ENCODE data around the gene S100A11.

S100A11 gene

GRCh38 chr1:151990856-151991198 is 46.0 kb downstream of the S100A11 start:
- DNase-seq (ENCODE audit: low read depth in 1 of 2, low spot score in 1 of 2): no peak
- no peak overlapping the region for H3K4me3 ChIP-seq (replicated peaks; ENCODE audit: insufficient read depth, low read length)
- H3K27me3 ChIP-seq (ENCODE audit: insufficient read depth, poor library complexity, severe bottlenecking): peaks cover 3% of the 10 kb centered on the region
- TF ChIP-seq POLR2AphosphoS5 (IDR thresholded peaks at IDR 0.05; ENCODE audit: low read depth) (no peak), GABPA (IDR thresholded peaks at IDR 0.05; ENCODE audit: low read depth) (no peak), SPI1 (IDR thresholded peaks at IDR 0.05; ENCODE audit: borderline replicate concordance, low read depth) (no peak)
- TF ChIP-seq, protein P1, sequence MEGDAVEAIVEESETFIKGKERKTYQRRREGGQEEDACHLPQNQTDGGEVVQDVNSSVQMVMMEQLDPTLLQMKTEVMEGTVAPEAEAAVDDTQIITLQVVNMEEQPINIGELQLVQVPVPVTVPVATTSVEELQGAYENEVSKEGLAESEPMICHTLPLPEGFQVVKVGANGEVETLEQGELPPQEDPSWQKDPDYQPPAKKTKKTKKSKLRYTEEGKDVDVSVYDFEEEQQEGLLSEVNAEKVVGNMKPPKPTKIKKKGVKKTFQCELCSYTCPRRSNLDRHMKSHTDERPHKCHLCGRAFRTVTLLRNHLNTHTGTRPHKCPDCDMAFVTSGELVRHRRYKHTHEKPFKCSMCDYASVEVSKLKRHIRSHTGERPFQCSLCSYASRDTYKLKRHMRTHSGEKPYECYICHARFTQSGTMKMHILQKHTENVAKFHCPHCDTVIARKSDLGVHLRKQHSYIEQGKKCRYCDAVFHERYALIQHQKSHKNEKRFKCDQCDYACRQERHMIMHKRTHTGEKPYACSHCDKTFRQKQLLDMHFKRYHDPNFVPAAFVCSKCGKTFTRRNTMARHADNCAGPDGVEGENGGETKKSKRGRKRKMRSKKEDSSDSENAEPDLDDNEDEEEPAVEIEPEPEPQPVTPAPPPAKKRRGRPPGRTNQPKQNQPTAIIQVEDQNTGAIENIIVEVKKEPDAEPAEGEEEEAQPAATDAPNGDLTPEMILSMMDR (IDR thresholded peaks at IDR 0.05; ENCODE audit: insufficient read depth, low read length): no peak
- TF ChIP-seq, protein P2, sequence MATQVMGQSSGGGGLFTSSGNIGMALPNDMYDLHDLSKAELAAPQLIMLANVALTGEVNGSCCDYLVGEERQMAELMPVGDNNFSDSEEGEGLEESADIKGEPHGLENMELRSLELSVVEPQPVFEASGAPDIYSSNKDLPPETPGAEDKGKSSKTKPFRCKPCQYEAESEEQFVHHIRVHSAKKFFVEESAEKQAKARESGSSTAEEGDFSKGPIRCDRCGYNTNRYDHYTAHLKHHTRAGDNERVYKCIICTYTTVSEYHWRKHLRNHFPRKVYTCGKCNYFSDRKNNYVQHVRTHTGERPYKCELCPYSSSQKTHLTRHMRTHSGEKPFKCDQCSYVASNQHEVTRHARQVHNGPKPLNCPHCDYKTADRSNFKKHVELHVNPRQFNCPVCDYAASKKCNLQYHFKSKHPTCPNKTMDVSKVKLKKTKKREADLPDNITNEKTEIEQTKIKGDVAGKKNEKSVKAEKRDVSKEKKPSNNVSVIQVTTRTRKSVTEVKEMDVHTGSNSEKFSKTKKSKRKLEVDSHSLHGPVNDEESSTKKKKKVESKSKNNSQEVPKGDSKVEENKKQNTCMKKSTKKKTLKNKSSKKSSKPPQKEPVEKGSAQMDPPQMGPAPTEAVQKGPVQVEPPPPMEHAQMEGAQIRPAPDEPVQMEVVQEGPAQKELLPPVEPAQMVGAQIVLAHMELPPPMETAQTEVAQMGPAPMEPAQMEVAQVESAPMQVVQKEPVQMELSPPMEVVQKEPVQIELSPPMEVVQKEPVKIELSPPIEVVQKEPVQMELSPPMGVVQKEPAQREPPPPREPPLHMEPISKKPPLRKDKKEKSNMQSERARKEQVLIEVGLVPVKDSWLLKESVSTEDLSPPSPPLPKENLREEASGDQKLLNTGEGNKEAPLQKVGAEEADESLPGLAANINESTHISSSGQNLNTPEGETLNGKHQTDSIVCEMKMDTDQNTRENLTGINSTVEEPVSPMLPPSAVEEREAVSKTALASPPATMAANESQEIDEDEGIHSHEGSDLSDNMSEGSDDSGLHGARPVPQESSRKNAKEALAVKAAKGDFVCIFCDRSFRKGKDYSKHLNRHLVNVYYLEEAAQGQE (IDR thresholded peaks at IDR 0.05; ENCODE audit: insufficient replicate concordance, low read depth): no peak
- no peak overlapping the region for H3K27ac ChIP-seq (replicated peaks)

GRCh38 chr1:151990058-151990855 is 46.5 kb downstream of the S100A11 start:
- TF ChIP-seq, protein P1 (IDR thresholded peaks at IDR 0.05; ENCODE audit: insufficient read depth, low read length): no peak
- Histone ChIP-seq H3K27ac (replicated peaks) (no peak overlapping the region), H3K27me3 (ENCODE audit: insufficient read depth, poor library complexity, severe bottlenecking) (peaks cover 3% of the 10 kb centered on the region), H3K4me3 (replicated peaks; ENCODE audit: insufficient read depth, low read length) (no peak overlapping the region)
- no peak for DNase-seq (ENCODE audit: low read depth in 1 of 2, low spot score in 1 of 2)

GRCh38 chr1:151989211-151989862 is 47.5 kb downstream of the S100A11 start:
- TF ChIP-seq SPI1 (IDR thresholded peaks at IDR 0.05; ENCODE audit: borderline replicate concordance, low read depth) (no peak), POLR2AphosphoS5 (IDR thresholded peaks at IDR 0.05; ENCODE audit: low read depth) (no peak), GABPA (IDR thresholded peaks at IDR 0.05; ENCODE audit: low read depth) (no peak)
- TF ChIP-seq, protein P2 (IDR thresholded peaks at IDR 0.05; ENCODE audit: insufficient replicate concordance, low read depth): no peak
- TF ChIP-seq, protein P1 (IDR thresholded peaks at IDR 0.05; ENCODE audit: insufficient read depth, low read length): no peak
- Histone ChIP-seq H3K4me3 (replicated peaks; ENCODE audit: insufficient read depth, low read length) (no peak overlapping the region), H3K27ac (replicated peaks) (no peak overlapping the region), H3K27me3 (ENCODE audit: insufficient read depth, poor library complexity, severe bottlenecking) (peaks cover 3% of the 10 kb centered on the region)
- DNase-seq (ENCODE audit: low read depth in 1 of 2, low spot score in 1 of 2): peak in 1 of 2 experiments; percentile 59
